CD8-positive, alpha-beta memory T cell (primary cell): Measurements from ENCODE around the gene TOX2. TPM values are rescaled to one million over a fixed set of nuclear protein-coding genes. Genes with fewer than 3 reads are reported as not detected.

Experiments used
- CTCF ChIA-PET: fragments of 350-600 bp; sonication (Branson Sonifier 250); formaldehyde crosslinking; loops from one replicate; lab custom pipeline; 2021; ENCODE audit warnings: antibody characterized with exemption; lab: Charles Lee
- POLR2A ChIA-PET: fragments of 350-600 bp; sonication (Branson Sonifier 250); formaldehyde crosslinking; loops from one replicate; lab custom pipeline; 2021; ENCODE audit warnings: antibody characterized with exemption; lab: Charles Lee
- DNase-seq, 5 donors: peaks; one replicate each; pipeline versions ENCODE4 v3.0.0 to v3.0.0-alpha.2; 2020 to 2022; ENCODE audit warnings: mixed read lengths in 1 of 5
- H3K27ac ChIP-seq: one replicate; pipeline ENCODE4 v1.7.0; 2013; ENCODE audit warnings: low read depth, mild to moderate bottlenecking, low read length, moderate library complexity
- H3K27me3 ChIP-seq: 2 replicates; pipeline ENCODE4 v1.7.0; 2013; ENCODE audit warnings: low read length, mild to moderate bottlenecking; ENCODE audit not compliant: insufficient read depth, poor library complexity, severe bottlenecking
- H3K36me3 ChIP-seq: 2 replicates; pipeline ENCODE4 v1.7.0; 2013; ENCODE audit warnings: mild to moderate bottlenecking, low read length, moderate library complexity; ENCODE audit not compliant: insufficient read depth
- H3K4me1 ChIP-seq: 2 replicates; pipeline ENCODE4 v1.7.0; 2013; ENCODE audit warnings: mild to moderate bottlenecking, low read length, moderate library complexity; ENCODE audit not compliant: insufficient read depth
- H3K4me3 ChIP-seq: 2 replicates; pipeline ENCODE4 v1.7.0; 2013; ENCODE audit warnings: mild to moderate bottlenecking, low read length
- H3K9me3 ChIP-seq: 2 replicates; pipeline ENCODE4 v1.7.0; 2013; ENCODE audit warnings: mild to moderate bottlenecking, low read length
- H3K27ac Mint-ChIP-seq, 8 donors: one replicate each; pipeline ENCODE4 v1.8.0; 2020 to 2021; ENCODE audit warnings: mixed read lengths in 8 of 8, mild to moderate bottlenecking in 6 of 8, inconsistent platforms in 3 of 8, moderate library complexity in 3 of 8
- H3K27me3 Mint-ChIP-seq, 2 donors: one replicate each; pipeline ENCODE4 v1.8.0; 2020 to 2021; ENCODE audit warnings: mixed read lengths in 2 of 2, mild to moderate bottlenecking in 1 of 2, moderate library complexity in 1 of 2
- H3K36me3 Mint-ChIP-seq, 3 donors: one replicate each; pipeline ENCODE4 v1.8.0; 2020 to 2021; ENCODE audit warnings: mixed read lengths in 3 of 3, inconsistent platforms in 1 of 3, mild to moderate bottlenecking in 1 of 3
- H3K4me1 Mint-ChIP-seq, 3 donors: one replicate each; pipeline ENCODE4 v1.8.0; 2020 to 2021; ENCODE audit warnings: mixed read lengths in 3 of 3, inconsistent platforms in 1 of 3, mild to moderate bottlenecking in 1 of 3
- H3K4me3 Mint-ChIP-seq, 7 donors: one replicate each; pipeline ENCODE4 v1.8.0; 2020 to 2021; ENCODE audit warnings: mixed read lengths in 7 of 7, mild to moderate bottlenecking in 6 of 7, moderate library complexity in 4 of 7, inconsistent platforms in 2 of 7
- H3K9me3 Mint-ChIP-seq, 5 donors: one replicate each; pipeline ENCODE4 v1.8.0; 2020 to 2022; ENCODE audit warnings: mixed read lengths in 5 of 5, mild to moderate bottlenecking in 3 of 5, moderate library complexity in 2 of 5, inconsistent platforms in 1 of 5
- polyA plus RNA-seq: library from polyadenylated mRNA; unstranded; fragments of 300-500 nt; fragmentation: Illumina TruSeq; gene quantifications from one replicate; pipeline ENCODE4 v1.2.3, GENCODE V29; 2021
- total RNA-seq, 2 experiments: library from RNA; stranded (reverse); gene quantifications; one replicate each; pipeline ENCODE4 v1.2.3, GENCODE V29; 2021

Gene TOX2
- total and polyA plus RNA-seq, 3 experiments from 2014 or later, result 0.35 to 1.2 (median 0.39) TPM

DNA sequence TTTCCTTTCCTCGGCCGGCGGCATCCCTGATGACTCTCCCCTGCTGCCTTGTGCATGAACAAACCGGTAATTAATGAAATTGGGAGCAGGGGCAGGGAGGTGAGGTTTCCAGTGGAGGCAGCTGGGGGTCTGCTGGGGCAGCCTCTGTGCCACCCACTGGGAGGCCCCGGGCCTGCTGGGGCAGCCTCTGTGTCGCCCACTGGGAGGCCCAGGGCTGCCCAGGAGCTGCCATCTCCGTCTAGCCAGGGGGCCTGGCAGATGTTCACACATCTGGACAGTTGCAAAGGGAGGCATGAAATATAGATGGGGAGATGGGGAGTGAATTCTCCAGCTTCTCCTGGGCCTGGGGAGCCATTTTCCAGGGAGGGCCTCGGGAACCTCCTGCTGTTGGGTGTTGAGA is 33.8 kb downstream of the TOX2 start:
- Mint-ChIP-seq H3K4me3 (no peak overlapping the region), H3K27ac (no peak overlapping the region), H3K27me3 (peaks cover 8% of the 10 kb centered on the region in 2 donors), H3K36me3 (no peaks in the 10 kb centered on the region), H3K9me3 (no peaks in the 10 kb centered on the region), H3K4me1 (peaks cover 51 to 88% (median 74%) of the 10 kb centered on the region in 3 donors)
- ChIA-PET CTCF (interaction anchor here (1.0 to 1.7 kb wide), 3 partner anchors 12 to 132 kb away, joined by 3 to 5 read pairs (median 3); no protein-coding TSS in a partner anchor), POLR2A (no interaction called here)
- H3K27me3 ChIP-seq, result no peaks in the 10 kb centered on the region
- H3K4me1 ChIP-seq, result peaks cover 88% of the 10 kb centered on the region
- H3K36me3 ChIP-seq, result no peaks in the 10 kb centered on the region
- no peak for DNase-seq
- no peak overlapping the region for H3K27ac ChIP-seq
- H3K9me3 ChIP-seq, result no peaks in the 10 kb centered on the region
- no peak overlapping the region for H3K4me3 ChIP-seq

DNA sequence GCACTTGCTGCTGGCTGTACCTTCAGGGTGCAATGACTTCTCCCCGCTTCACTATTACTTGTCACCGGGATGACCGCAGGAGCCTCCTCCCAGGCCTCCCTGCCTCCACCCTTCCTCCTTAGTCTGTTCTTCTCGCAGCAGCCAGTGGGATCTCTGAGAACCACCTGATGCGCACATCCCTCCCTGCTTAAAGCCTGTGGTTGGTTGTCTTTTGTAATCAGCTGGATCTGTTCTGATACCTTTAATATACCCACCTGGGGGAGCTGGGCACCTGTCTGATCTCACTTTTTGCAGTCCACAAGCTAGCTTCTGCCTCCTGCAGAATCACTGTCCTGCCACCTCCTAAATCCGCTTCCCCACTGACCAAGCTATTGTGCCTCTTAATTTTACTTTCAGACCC is 34.6 kb downstream of the TOX2 start:
- Mint-ChIP-seq H3K36me3 (no peaks in the 10 kb centered on the region), H3K4me1 (peaks cover 53 to 88% (median 74%) of the 10 kb centered on the region in 3 donors), H3K9me3 (no peaks in the 10 kb centered on the region), H3K27me3 (peaks cover 8 to 15% of the 10 kb centered on the region in 2 donors), H3K27ac (peak overlapping the region in 2 of 8 donors; percentile 12 to 15), H3K4me3 (peak overlapping the region in 5 of 7 donors; percentile 55 to 84 (median 76))
- DNase-seq, result no peak
- no peaks in the 10 kb centered on the region for H3K27me3 ChIP-seq
- peaks cover 91% of the 10 kb centered on the region for H3K4me1 ChIP-seq
- no peak overlapping the region for H3K4me3 ChIP-seq
- H3K27ac ChIP-seq, result no peak overlapping the region
- no peaks in the 10 kb centered on the region for H3K9me3 ChIP-seq
- ChIA-PET CTCF (no interaction called here), POLR2A (no interaction called here)
- no peaks in the 10 kb centered on the region for H3K36me3 ChIP-seq

DNA sequence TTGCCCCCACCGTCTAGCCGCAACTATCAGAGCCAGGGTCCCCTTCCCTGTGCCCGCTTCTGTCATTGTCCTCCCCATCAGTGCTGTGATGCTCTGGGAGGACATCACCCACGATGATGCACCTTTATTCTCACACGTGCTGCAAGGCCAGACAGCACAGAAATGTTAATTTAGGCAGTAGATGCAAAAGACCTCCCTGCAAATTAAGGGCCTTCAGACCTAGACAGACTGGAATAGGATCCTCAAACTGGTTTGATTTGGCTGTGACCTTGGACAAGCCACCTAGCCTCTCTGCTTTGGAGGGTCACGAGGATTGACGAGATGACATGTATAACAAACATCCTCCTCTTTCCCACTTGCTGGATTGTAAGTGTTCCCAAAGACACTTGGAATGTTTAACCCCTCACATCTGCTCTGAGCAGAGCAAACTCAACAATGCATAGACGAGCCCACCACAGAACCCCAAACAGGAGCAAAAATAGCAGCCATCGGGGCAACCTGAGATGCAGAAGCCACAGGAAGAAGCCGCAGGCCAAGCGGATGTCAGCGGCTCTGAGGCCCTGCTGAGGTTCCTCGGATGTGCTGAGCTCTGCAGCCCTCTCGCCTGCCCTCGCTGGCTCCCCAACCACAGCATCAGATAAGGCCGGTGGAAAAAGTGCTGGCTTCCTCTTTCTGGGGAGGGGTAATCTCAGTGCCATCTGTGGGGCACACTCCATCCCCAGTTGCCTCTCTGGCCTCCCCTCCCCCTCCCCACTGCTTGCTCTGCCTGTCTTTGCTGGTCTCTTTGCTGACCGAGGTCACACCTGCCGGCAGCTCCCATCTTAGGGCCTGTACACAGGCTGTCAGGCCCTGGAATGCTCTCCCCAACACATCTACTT is 35.3 kb downstream of the TOX2 start:
- Mint-ChIP-seq H3K4me3 (peak overlapping the region; percentile 28 to 84 (median 69)), H3K27ac (peak overlapping the region in 7 of 8 donors; percentile 1 to 73 (median 28)), H3K9me3 (no peaks in the 10 kb centered on the region), H3K27me3 (peaks cover 8 to 23% of the 10 kb centered on the region in 2 donors), H3K36me3 (no peaks in the 10 kb centered on the region), H3K4me1 (peaks cover 60 to 88% (median 74%) of the 10 kb centered on the region in 3 donors)
- Histone ChIP-seq H3K27ac (no peak overlapping the region), H3K9me3 (no peaks in the 10 kb centered on the region), H3K4me3 (peak overlapping the region; percentile 39), H3K36me3 (no peaks in the 10 kb centered on the region), H3K4me1 (peaks cover 93% of the 10 kb centered on the region), H3K27me3 (no peaks in the 10 kb centered on the region)
- peak; percentile 58 to 87 (median 71) for DNase-seq
- ChIA-PET CTCF (no interaction called here), POLR2A (interaction anchor here (1.0 kb wide), 2 partner anchors 8 to 11 kb away, joined by 3 to 4 read pairs; no protein-coding TSS in a partner anchor)

DNA sequence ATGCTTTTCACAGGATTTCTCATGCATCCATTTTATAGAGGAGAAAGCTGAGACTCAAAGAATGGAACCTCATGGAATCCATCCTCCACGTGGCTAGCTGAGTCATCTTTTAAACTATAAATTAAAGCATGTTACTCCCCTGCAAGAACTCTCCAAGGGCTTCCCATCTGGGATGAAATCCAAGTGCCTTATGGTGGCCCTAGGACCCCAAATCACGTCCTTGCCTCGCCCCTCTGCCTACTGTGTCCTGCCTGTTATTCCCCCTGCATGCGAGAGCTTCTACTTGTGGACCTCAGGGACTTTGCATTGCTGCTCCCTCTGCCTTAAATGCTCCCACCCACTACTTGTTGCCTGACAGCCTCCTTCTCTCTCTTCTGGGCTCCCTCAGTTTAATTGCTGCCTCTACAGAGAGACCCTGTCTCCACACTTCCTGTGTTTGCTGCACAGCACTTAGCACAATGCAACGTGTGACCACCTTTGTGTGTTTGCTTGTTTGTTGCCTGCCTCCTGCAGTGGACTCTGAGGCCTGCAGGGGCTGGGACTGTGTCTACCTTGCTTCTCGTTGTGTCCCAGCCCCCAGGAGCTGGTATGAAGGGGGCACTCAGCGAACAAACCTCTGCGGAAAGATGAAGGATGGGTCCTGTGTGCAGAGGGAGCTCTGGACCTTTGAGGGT is 39.4 kb downstream of the TOX2 start:
- H3K4me1 Mint-ChIP-seq, result peaks cover 80 to 92% (median 88%) of the 10 kb centered on the region in 3 donors
- H3K4me3 ChIP-seq, result no peak overlapping the region
- H3K4me3 Mint-ChIP-seq, result peak overlapping the region in 5 of 7 donors; percentile 6 to 71 (median 45)
- peaks cover 0 to 6% (median 2%) of the 10 kb centered on the region in 5 donors for H3K9me3 Mint-ChIP-seq
- CTCF ChIA-PET, result interaction anchor here (0.9 to 1.3 kb wide), 2 partner anchors 14 to 28 kb away, joined by 4 read pairs; no protein-coding TSS in a partner anchor
- no peak overlapping the region for H3K27ac Mint-ChIP-seq
- peaks cover 11 to 33% of the 10 kb centered on the region in 2 donors for H3K27me3 Mint-ChIP-seq
- no peaks in the 10 kb centered on the region for H3K9me3 ChIP-seq
- H3K27ac ChIP-seq, result no peak overlapping the region
- DNase-seq, result no peak
- no peaks in the 10 kb centered on the region for H3K36me3 Mint-ChIP-seq
- H3K36me3 ChIP-seq, result no peaks in the 10 kb centered on the region
- no peaks in the 10 kb centered on the region for H3K27me3 ChIP-seq
- peaks cover 83% of the 10 kb centered on the region for H3K4me1 ChIP-seq
- POLR2A ChIA-PET, result no interaction called here

DNA sequence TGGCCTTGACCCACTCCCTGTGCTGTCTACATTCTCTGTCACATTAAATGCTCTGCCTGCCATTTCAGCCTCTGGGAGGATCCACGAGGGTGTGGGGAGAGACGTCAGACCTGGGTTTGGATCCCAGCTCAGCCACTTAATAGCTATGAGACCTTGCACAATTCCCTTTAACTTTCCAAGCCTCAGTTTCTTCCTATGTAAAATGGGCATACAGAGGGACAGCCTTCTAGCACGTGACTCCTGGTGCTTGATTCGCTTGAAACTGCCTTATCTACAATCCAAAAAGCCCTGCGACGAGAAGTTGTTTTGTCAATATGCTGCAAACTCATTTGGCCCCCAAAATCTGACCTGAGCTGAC is 40.0 kb downstream of the TOX2 start:
- CTCF ChIA-PET, result interaction anchor here (0.9 to 2.5 kb wide), 3 partner anchors 14 to 28 kb away, joined by 4 to 5 read pairs (median 4); no protein-coding TSS in a partner anchor
- peaks cover 0 to 6% (median 2%) of the 10 kb centered on the region in 5 donors for H3K9me3 Mint-ChIP-seq
- H3K36me3 ChIP-seq, result no peaks in the 10 kb centered on the region
- H3K27me3 Mint-ChIP-seq, result peaks cover 10 to 33% of the 10 kb centered on the region in 2 donors
- H3K4me1 ChIP-seq, result peaks cover 83% of the 10 kb centered on the region
- H3K27ac ChIP-seq, result no peak overlapping the region
- peak overlapping the region in 1 of 8 donors; percentile 49 for H3K27ac Mint-ChIP-seq
- H3K27me3 ChIP-seq, result no peaks in the 10 kb centered on the region
- H3K4me3 ChIP-seq, result peak overlapping the region; percentile 20
- peak in 1 of 5 donors; percentile 18 for DNase-seq
- peak overlapping the region in 6 of 7 donors; percentile 45 to 71 (median 63) for H3K4me3 Mint-ChIP-seq
- POLR2A ChIA-PET, result no interaction called here
- peaks cover 80 to 92% (median 88%) of the 10 kb centered on the region in 3 donors for H3K4me1 Mint-ChIP-seq
- peaks cover 0 to 1% (median 0%) of the 10 kb centered on the region in 3 donors for H3K36me3 Mint-ChIP-seq
- H3K9me3 ChIP-seq, result no peaks in the 10 kb centered on the region

DNA sequence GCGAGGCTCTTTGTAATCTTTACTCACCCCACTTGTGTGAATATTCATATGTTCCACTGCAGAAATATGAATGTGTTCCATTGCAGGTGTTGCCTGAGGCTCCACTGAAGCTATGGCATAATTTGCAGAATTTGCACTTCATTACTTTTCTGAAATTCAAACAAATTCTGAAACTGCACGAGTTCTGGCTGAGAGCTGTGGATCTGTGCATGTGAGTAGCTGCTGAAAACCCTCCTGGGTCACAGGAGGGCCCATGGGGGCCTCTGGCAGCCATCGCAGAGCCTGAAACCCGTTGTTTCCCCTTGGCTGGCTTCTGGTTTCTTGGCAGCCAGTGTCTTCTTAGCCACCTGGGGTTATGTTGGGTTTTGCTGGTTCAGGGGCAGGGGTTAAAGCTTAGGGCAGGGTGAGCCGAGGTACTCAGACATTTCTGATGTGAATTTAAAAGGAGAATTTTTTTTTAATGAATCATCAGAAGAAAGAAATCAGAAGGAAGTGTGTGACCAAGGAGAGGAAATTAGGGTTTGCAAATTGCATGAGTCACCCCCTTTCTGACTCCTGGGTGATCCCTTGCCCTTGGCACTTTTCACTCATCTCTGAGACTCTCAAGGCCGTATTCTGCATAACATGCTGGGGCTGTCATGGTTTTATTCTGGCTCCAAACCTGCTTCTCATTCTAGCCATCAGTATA is 40.6 kb downstream of the TOX2 start:
- CTCF ChIA-PET, result interaction anchor here (1.3 to 2.5 kb wide), 2 partner anchors 19 to 27 kb away, joined by 4 to 5 read pairs; no protein-coding TSS in a partner anchor
- Mint-ChIP-seq H3K4me3 (peak overlapping the region in 6 of 7 donors; percentile 45 to 71 (median 63)), H3K27me3 (peaks cover 10 to 33% of the 10 kb centered on the region in 2 donors), H3K4me1 (peaks cover 80 to 92% (median 88%) of the 10 kb centered on the region in 3 donors), H3K36me3 (peaks cover 0 to 1% (median 0%) of the 10 kb centered on the region in 3 donors), H3K27ac (peak overlapping the region in 4 of 8 donors; percentile 6 to 57 (median 53)), H3K9me3 (peaks cover 0 to 6% (median 2%) of the 10 kb centered on the region in 5 donors)
- POLR2A ChIA-PET, result no interaction called here
- DNase-seq, result peak; percentile 8 to 60 (median 27)
- Histone ChIP-seq H3K4me3 (peak overlapping the region; percentile 20), H3K27ac (no peak overlapping the region), H3K27me3 (no peaks in the 10 kb centered on the region), H3K36me3 (no peaks in the 10 kb centered on the region), H3K4me1 (peaks cover 83% of the 10 kb centered on the region), H3K9me3 (no peaks in the 10 kb centered on the region)

DNA sequence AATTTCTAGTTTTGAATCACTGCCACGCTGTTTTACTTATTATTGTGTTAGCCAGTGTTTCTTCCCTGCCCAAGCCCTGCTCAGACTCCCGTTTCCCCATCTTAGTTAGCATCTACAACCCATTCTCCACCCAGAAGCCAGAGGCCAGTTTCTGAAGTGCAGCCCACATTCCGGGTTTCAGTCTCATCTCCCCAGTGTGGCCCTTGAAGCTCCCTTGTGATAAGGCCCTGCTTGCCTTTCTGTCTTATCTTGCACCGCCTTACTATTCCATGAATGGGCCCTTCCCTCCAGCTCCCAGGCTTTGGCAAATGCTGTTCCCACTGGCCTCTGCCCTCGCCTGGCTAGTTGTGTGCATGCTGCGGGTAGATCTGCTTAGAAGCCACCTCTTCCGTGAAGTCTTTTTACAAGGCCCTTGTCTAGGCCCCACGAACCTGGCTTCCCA is 41.1 kb downstream of the TOX2 start:
- no peak overlapping the region for H3K27ac ChIP-seq
- no peak for DNase-seq
- Mint-ChIP-seq H3K27ac (peak overlapping the region in 3 of 8 donors; percentile 6 to 57 (median 57)), H3K27me3 (peaks cover 10 to 33% of the 10 kb centered on the region in 2 donors), H3K4me3 (peak overlapping the region in 6 of 7 donors; percentile 45 to 71 (median 63)), H3K36me3 (peaks cover 0 to 1% (median 0%) of the 10 kb centered on the region in 3 donors), H3K4me1 (peaks cover 78 to 92% (median 87%) of the 10 kb centered on the region in 3 donors), H3K9me3 (peaks cover 0 to 6% (median 2%) of the 10 kb centered on the region in 5 donors)
- H3K9me3 ChIP-seq, result no peaks in the 10 kb centered on the region
- CTCF ChIA-PET, result interaction anchor here (2.5 kb wide), 1 partner anchor 19 kb away, joined by 5 read pairs; no protein-coding TSS in a partner anchor
- H3K27me3 ChIP-seq, result no peaks in the 10 kb centered on the region
- no peaks in the 10 kb centered on the region for H3K36me3 ChIP-seq
- no peak overlapping the region for H3K4me3 ChIP-seq
- H3K4me1 ChIP-seq, result peaks cover 83% of the 10 kb centered on the region
- POLR2A ChIA-PET, result no interaction called here
